GM21390 (cell line): ENCODE data around the gene INPP5F.
"Not testable (repeated sequence)": the region's sequence is repeated elsewhere in the genome, so short reads cannot be mapped to it uniquely, and the experiment has no call there.

Experiments
- ATAC-seq: cut with Tn5 transposase; IDR thresholded peaks from one replicate; pipeline ENCODE4 v1.9.1; 2021; ENCODE audit not compliant: unreplicated experiment

INPP5F gene

DNA sequence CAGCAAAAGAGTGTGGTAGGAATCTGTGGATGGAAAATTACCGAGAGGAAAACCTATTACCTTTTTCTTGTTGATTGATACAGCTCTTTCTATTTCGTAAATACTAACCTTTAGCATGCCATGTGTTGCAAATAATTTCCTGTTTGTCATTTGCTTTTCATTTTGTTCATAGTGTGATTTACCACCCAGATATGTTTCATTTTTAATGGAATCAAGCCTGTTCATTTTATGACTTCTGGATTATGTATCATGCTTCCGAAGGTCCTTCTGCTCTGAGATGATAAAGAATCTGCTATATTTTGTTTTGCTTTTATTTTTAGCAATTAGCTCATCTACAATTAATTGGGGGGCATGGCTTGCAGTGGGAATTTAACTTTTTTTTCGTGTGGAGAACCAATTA is 46.5 kb downstream of the INPP5F start:
- ATAC-seq, result no peak

GRCh38 chr10:119773041-119773440 is 47.2 kb downstream of the INPP5F start:
- ATAC-seq, result not testable (repeated sequence)

GRCh38 chr10:119775529-119775928 is 49.7 kb downstream of the INPP5F start:
- no peak for ATAC-seq

DNA sequence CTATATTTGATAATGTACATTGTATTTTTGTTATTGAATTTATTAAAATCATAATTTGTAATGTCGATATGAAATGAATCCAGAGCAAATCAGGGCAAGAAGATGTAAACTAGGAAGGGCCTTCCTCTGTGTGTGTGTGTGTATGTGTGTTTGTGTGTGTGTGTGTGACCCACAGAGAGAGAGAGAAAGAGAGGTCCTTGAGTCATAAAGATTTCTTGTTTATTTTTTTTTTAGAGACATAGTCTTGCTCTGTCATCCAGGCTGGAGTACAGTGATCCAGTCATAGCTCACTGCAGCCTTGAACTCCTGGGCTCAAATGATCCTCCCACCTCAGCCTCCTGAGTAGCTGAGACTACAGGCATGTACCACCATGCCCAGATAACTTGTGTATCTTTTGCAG is 50.7 kb downstream of the INPP5F start:
- ATAC-seq, result no peak

DNA sequence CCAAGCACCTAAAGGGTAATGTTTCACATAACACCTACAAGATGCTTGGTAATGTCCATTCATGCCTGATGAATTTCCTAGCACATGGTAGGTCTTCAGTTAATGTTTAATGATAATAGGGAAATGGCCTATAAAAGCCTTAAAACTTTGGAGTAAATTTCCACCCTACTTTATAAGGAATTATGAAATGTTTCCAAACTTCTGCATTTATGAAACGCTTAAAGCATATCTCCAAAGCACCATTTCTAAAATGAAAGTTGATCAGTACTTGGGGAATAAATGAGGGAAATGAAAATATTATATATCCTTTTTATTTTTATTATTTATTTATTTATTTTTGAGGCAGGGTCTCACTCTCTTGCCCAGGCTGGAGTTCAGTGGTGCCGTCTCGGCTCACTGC is 51.8 kb downstream of the INPP5F start:
- ATAC-seq, result no peak

DNA sequence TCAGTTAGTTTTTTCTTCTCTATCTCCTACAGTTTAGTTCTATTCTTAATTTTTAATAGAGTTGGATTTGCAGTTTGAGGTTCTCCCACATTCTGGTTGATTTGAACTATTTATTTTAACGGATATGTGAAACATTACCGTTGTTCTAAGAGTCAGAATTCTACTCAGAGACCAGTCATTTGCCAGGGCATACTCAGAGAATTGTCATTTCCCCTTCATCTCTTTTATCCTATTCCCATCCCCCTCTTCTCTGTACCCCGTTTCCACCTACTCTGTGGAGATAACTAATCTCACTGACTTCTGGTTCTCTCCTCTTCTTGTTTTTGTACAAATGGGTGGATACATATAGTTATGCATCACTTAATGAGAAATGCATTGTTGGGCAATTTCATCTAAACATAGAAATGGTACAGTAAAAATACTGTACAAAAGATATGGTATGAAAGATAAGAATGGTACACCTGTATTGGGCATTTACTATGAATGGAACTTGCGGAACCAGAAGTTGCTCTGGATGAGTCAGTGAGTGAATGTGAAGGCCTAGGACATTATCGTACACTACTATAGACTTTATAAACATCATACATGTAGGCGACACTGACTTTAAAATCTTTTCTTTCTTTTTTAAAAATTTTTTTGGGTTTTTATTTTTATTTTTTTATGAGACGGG is 53.1 kb downstream of the INPP5F start:
- no peak for ATAC-seq

- no peak for ATAC-seq
Observed at GRCh38 chr10:119780879-119781480, 55.1 kb downstream of the INPP5F start.

GRCh38 chr10:119781498-119781897 is 55.6 kb downstream of the INPP5F start:
- ATAC-seq, result no peak

DNA sequence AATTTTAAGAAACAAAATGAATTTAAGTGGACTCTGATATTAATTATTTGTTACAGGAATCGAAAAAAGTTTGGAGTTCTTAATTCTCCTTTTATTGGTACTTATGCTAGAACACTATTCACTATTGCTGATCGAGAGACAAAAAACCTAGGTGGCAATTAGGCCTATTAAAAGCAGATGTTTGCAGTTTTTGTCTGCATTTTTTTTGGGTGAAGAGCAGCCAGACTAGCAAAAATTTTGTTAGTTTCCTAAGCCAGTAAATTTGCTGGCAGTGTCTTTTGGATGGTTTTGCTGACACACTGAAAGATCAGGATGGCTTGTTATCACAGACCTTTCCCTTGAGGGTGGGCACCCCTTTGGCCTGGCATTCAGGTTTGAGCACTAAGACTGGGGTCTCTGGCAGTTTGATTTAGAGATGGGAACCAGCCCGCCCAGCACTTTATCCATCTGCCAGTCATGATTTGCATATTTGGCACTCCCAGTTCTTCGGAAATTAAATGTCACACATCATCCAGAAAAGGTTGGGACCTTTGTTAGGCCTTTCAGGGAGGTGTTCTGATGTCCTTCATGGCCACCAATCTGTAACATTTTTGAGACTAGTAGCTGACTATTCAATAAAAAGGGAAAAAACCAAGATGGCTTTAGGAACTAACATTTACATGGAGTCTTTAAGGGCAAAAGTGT is 57.3 kb downstream of the INPP5F start:
- no peak for ATAC-seq

GRCh38 chr10:119783665-119784027 is 57.8 kb downstream of the INPP5F start:
- no peak for ATAC-seq

DNA sequence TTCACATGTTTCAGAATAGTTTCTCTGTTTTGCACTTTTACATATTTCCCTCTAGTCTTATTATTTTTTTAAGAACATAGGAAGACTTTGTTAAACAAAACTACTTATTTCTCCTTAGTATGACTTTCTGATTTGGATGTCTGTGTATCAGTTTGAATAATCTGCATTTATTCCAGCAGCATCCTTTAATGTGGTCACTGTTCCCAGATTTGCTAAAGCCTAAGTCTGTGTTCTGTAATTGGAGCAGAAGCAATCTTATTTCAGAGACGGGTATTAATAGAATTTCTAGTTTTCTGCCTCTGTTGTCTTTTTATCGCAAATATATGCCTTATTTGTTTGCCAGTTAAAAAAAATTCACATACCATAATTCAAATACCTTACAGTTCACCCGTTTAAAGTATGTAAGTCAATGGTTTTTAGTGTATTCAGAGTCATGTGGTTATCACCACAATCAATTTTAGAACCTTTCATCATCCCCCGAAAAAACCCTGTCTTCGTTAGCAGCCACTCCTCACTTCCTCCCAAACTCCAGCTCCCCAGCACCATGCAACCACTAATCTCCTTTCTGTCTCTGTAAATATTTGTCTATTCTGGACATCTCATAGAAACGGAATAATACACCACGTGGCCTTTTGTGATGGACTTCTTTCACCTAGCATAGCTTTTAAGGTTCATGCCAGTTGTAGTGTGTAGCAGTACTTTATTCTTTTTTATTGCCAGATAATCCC is 58.7 kb downstream of the INPP5F start:
- ATAC-seq, result no peak

DNA sequence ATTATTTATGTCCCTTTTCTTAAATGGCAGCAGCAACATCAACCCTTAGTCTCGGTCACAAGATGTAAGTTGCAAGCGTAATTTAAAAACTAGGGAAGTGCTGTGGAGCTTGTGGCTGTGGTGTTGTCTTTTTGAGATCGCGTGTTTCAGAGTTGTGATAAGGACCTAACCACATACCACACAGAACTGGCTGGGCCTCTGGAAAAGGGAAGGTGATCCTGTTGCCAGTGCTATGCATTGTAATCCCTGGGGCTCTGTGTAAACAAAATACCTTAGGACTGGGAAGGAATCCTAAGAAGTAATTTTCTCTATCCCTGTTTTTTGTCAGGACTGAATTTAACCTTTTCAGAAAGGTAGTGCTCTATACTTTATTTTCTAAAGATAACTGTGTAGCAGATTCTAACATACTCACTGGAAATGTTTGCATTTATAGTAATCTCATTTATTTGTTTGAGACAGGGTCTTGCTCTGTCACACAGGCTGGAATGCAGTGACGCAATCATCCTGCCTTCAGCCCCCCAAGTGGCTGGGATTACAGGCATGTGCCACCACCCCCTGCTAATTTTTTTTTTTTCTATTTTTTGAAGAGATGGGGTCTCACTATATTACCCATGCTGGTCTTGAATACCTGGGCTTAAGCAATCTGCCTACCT is 60.4 kb downstream of the INPP5F start:
- no peak for ATAC-seq

- not testable (repeated sequence) for ATAC-seq
Observed at GRCh38 chr10:119795101-119795500, 69.3 kb downstream of the INPP5F start.

DNA sequence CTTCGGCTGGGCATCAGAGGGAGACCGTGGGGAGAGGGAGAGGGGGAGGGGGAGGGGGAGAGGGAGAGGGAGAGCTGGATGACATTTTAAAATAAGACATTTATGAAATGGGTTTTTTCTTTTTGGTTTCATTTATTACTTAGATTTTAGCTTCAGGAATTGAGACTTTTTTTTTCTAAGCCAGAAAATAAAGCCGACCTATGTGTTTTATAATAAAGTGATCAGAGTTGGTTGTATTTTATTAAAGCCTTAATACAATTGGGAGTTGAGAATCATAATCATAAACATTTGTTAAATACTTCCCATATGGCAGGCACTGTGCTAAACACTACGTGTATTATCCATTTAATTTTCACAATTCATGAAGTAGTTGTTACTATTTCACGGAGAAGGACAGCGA is 70.2 kb downstream of the INPP5F start:
- ATAC-seq, result no peak

DNA sequence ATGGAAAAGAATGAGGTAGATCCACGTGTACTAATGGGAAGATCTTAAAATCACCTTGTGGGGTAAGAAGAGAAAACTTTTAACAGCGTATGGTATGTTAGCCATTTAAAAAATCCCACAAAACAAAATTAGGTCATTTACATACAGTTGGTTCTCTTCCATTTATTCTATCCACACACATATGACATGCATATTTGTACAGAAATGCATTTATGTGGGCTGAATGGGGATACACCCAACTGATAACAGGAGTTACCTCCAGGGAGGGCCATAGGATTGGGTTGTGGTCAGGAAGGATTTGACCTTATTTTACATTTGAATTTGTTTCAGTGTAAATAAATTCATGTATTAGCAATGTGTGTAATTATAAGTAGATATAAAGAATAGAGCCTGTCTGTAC is 75.3 kb downstream of the INPP5F start:
- no peak for ATAC-seq

DNA sequence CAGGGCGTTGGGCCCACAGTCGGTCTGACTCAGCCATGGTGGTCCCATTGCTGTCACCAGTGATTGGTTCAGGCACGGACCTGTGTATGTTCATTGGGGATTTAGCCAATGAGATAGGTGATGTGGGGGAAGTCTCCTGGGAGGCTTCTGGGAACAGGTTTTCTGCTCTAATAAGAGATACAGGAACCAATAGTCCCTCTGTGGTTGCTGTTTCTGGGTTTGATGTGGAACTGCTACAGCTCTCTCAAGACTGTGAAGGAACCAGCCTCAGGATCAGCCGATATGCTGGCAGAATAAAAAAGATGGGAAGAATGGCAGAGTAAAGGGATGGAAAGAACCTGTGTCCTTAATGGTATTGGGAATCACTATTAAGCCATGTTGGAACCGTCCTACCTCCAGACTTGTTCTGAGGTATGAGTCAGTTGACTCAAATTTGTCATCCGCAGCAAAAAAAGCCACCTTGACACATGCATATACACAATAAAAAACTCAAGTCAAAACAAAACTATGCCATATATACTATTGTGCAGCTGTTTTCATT is 76.2 kb downstream of the INPP5F start:
- ATAC-seq, result no peak

DNA sequence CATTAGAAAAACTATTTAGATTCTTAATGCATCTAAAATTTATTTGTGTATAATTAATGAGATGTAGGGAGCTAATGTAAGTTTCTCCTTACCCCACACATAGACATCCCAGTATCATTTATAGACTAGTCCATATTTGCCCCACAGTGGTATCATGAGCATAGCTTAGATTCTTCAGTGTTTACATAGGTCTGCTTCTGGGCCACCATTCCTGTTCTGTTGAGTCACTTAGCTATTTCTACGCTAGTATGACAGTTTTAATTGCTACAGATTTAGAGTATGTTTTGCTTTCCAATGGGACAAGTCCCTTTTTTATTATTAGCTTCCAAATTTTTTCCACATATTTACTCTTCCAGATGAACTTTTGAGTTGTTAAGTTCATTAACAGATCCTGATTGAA is 77.4 kb downstream of the INPP5F start:
- no peak for ATAC-seq

DNA sequence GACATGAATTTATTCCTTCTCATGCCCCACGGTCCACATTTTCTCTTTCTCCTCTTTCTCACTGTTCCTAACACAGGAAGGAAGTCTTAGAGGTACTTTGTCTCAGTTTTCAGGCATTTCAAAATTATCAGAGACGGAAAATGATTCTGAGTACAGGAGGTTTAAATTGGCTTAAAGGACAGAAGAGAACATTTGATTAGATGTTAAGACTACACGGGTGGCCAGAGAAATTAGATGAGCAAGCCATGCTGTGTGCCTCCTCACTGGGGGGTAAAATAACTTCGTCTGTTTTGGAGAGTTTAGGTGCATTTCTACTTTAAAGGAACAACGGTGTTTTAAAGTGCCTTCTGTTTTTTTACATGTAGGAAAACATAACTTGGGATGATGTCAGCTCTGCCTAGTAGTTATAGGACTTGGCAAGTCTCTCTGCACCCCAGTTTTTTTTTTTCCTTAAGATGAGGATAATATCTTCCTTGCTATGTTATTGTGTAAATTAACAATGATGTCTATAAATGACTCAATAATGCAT is 79.9 kb downstream of the INPP5F start:
- ATAC-seq, result no peak

GRCh38 chr10:119806334-119807130 is 80.7 kb downstream of the INPP5F start:
- no peak for ATAC-seq
